ENCODE results near the gene STK24.

Gene STK24

GRCh38 chr13:98513837-98514236, 63.1 kb downstream of the STK24 start:
- no peak overlapping the region for H3K27ac ChIP-seq
- H3K9me3 ChIP-seq (ENCODE audit: severe bottlenecking) = no peaks in the 10 kb centered on the region
- no peaks in the 10 kb centered on the region for H3K27me3 ChIP-seq (ENCODE audit: insufficient read depth, low read depth, severe bottlenecking)
- H3K4me3 ChIP-seq (ENCODE audit: low read depth, low read length) = no peak overlapping the region
- DNase-seq = no peak
- H3K36me3 ChIP-seq = peaks cover 65% of the 10 kb centered on the region
- no peak for TF ChIP-seq CTCF (IDR thresholded peaks at IDR 0.05; ENCODE audit: low read depth, low read length)

GRCh38 chr13:98512774-98513665, 63.9 kb downstream of the STK24 start:
- Histone ChIP-seq H3K27me3 (ENCODE audit: insufficient read depth, low read depth, severe bottlenecking) (no peaks in the 10 kb centered on the region), H3K4me3 (ENCODE audit: low read depth, low read length) (no peak overlapping the region), H3K36me3 (peaks cover 62% of the 10 kb centered on the region), H3K9me3 (ENCODE audit: severe bottlenecking) (no peaks in the 10 kb centered on the region), H3K27ac (no peak overlapping the region)
- DNase-seq = no peak
- TF ChIP-seq CTCF (IDR thresholded peaks at IDR 0.05; ENCODE audit: low read depth, low read length) = no peak

GRCh38 chr13:98511435-98511834, 65.5 kb downstream of the STK24 start:
- DNase-seq = no peak
- peaks cover 46% of the 10 kb centered on the region for H3K36me3 ChIP-seq

GRCh38 chr13:98510156-98510509, 66.8 kb downstream of the STK24 start:
- Histone ChIP-seq H3K36me3 (peaks cover 41% of the 10 kb centered on the region), H3K9me3 (ENCODE audit: severe bottlenecking) (no peaks in the 10 kb centered on the region), H3K27me3 (ENCODE audit: insufficient read depth, low read depth, severe bottlenecking) (no peaks in the 10 kb centered on the region), H3K4me3 (ENCODE audit: low read depth, low read length) (no peak overlapping the region), H3K27ac (no peak overlapping the region)
- TF ChIP-seq CTCF (IDR thresholded peaks at IDR 0.05; ENCODE audit: low read depth, low read length) = no peak
- DNase-seq = no peak

More at GRCh38 chr13:98511435-98511834, 65.5 kb downstream of the STK24 start:
- no peak for TF ChIP-seq CTCF (IDR thresholded peaks at IDR 0.05; ENCODE audit: low read depth, low read length)
- Histone ChIP-seq H3K27me3 (ENCODE audit: insufficient read depth, low read depth, severe bottlenecking) (no peaks in the 10 kb centered on the region), H3K4me3 (ENCODE audit: low read depth, low read length) (no peak overlapping the region), H3K9me3 (ENCODE audit: severe bottlenecking) (no peaks in the 10 kb centered on the region), H3K27ac (no peak overlapping the region)

- TF ChIP-seq CTCF (IDR thresholded peaks at IDR 0.05; ENCODE audit: low read depth, low read length) = no peak
- H3K27ac ChIP-seq = no peak overlapping the region
- no peaks in the 10 kb centered on the region for H3K27me3 ChIP-seq (ENCODE audit: insufficient read depth, low read depth, severe bottlenecking)
- peaks cover 42% of the 10 kb centered on the region for H3K36me3 ChIP-seq
- H3K4me3 ChIP-seq (ENCODE audit: low read depth, low read length) = no peak overlapping the region
- H3K9me3 ChIP-seq (ENCODE audit: severe bottlenecking) = no peaks in the 10 kb centered on the region
- no peak for DNase-seq
Measured at GRCh38 chr13:98509271-98510155, 67.4 kb downstream of the STK24 start.
